ENCODE measurements around the gene RNLS. TPM values are rescaled to one million over a fixed set of nuclear protein-coding genes. Genes with fewer than 3 reads are reported as not detected.
"Not testable (repeated sequence)": the region's sequence is repeated elsewhere in the genome, so short reads cannot be mapped to it uniquely, and the experiment has no call there.

The RNLS gene
- total RNA-seq, 1 donor from 2014 or later = 0.19 TPM

GRCh38 chr10:88525371-88526069 is 57.6 kb downstream of the RNLS start:
- peak; percentile 66 for DNase-seq (ENCODE audit: low read depth)

GRCh38 chr10:88523739-88524400 is 59.2 kb downstream of the RNLS start:
- DNase-seq (ENCODE audit: low read depth) = no peak

- peak; percentile 31 for DNase-seq (ENCODE audit: low read depth)
Observed at GRCh38 chr10:88522715-88523114, 60.4 kb downstream of the RNLS start.

- DNase-seq (ENCODE audit: low read depth) = no peak
Observed at GRCh38 chr10:88521791-88522190, 61.3 kb downstream of the RNLS start.

GRCh38 chr10:88515235-88515634 is 67.9 kb downstream of the RNLS start:
- DNase-seq (ENCODE audit: low read depth) = no peak

GRCh38 chr10:88512599-88512998 is 70.5 kb downstream of the RNLS start:
- DNase-seq (ENCODE audit: low read depth) = no peak

- no peak for DNase-seq (ENCODE audit: low read depth)
Observed at GRCh38 chr10:88508796-88509195, 74.3 kb downstream of the RNLS start.

- DNase-seq (ENCODE audit: low read depth) = no peak
Observed at GRCh38 chr10:88507826-88508453, 75.2 kb downstream of the RNLS start.

- no peak for DNase-seq (ENCODE audit: low read depth)
Observed at GRCh38 chr10:88507404-88507803, 75.7 kb downstream of the RNLS start.

- no peak for DNase-seq (ENCODE audit: low read depth)
Observed at GRCh38 chr10:88505680-88506215, 77.4 kb downstream of the RNLS start.

- no peak for DNase-seq (ENCODE audit: low read depth)
Observed at GRCh38 chr10:88505265-88505664, 77.9 kb downstream of the RNLS start.

GRCh38 chr10:88500656-88501055 is 82.5 kb downstream of the RNLS start:
- no peak for DNase-seq (ENCODE audit: low read depth)

- DNase-seq (ENCODE audit: low read depth) = no peak
Observed at GRCh38 chr10:88499569-88500470, 83.3 kb downstream of the RNLS start.

- no peak for DNase-seq (ENCODE audit: low read depth)
Observed at GRCh38 chr10:88497913-88498312, 85.2 kb downstream of the RNLS start.

GRCh38 chr10:88494537-88494936 is 88.6 kb downstream of the RNLS start:
- no peak for DNase-seq (ENCODE audit: low read depth)

- no peak for DNase-seq (ENCODE audit: low read depth)
Observed at GRCh38 chr10:88493691-88494483, 89.2 kb downstream of the RNLS start.

GRCh38 chr10:88491314-88491713 is 91.8 kb downstream of the RNLS start:
- no peak for DNase-seq (ENCODE audit: low read depth)

GRCh38 chr10:88490231-88490980 is 92.7 kb downstream of the RNLS start:
- DNase-seq (ENCODE audit: low read depth) = no peak

- DNase-seq (ENCODE audit: low read depth) = no peak
Observed at GRCh38 chr10:88489107-88489506, 94.0 kb downstream of the RNLS start.

- DNase-seq (ENCODE audit: low read depth) = not testable (repeated sequence)
Observed at GRCh38 chr10:88486816-88487215, 96.3 kb downstream of the RNLS start.

All from myocyte (in vitro differentiated cells).